ENCODE measurements around the gene KIF26B. TPM values are rescaled to one million over a fixed set of nuclear protein-coding genes. Genes with fewer than 3 reads are reported as not detected.
A peak's percentile ranks its signal among the peaks of the same experiment; 100 is the strongest.

Gene KIF26B
- polyA plus RNA-seq, 5 donors, result 3.5 to 8.5 (median 5.1) TPM

GRCh38 chr1:245591346-245592188 lies 436.8 kb downstream of the KIF26B start:
- DNase-seq, result no peak

- no peak for DNase-seq
Measured at GRCh38 chr1:245592189-245592460, 437.3 kb downstream of the KIF26B start.

- DNase-seq, result peak; percentile 77 to 82
Measured at GRCh38 chr1:245598524-245599305, 443.9 kb downstream of the KIF26B start.

- DNase-seq, result peak; percentile 72 to 82
Measured at GRCh38 chr1:245599371-245600174, 444.8 kb downstream of the KIF26B start.

GRCh38 chr1:245600658-245601057 lies 445.9 kb downstream of the KIF26B start:
- DNase-seq, result no peak

- DNase-seq, result no peak
Measured at GRCh38 chr1:245603311-245603865, 448.6 kb downstream of the KIF26B start.

- DNase-seq, result no peak
Measured at GRCh38 chr1:245604979-245605378, 450.2 kb downstream of the KIF26B start.

- DNase-seq, result peak; percentile 53 to 55
Measured at GRCh38 chr1:245605480-245606156, 450.8 kb downstream of the KIF26B start.

- no peak for DNase-seq
Measured at GRCh38 chr1:245606157-245606725, 451.5 kb downstream of the KIF26B start.

GRCh38 chr1:245608271-245608670 lies 453.5 kb downstream of the KIF26B start:
- DNase-seq, result peak in 1 of 2 donors; percentile 21

- DNase-seq, result no peak
Measured at GRCh38 chr1:245609354-245610150, 454.8 kb downstream of the KIF26B start.

GRCh38 chr1:245611251-245611650 lies 456.5 kb downstream of the KIF26B start:
- DNase-seq, result no peak

GRCh38 chr1:245614476-245614875 lies 459.7 kb downstream of the KIF26B start:
- DNase-seq, result no peak

GRCh38 chr1:245615001-245615400 lies 460.2 kb downstream of the KIF26B start:
- no peak for DNase-seq

- DNase-seq, result no peak
Measured at GRCh38 chr1:245621589-245621988, 466.8 kb downstream of the KIF26B start.

GRCh38 chr1:245622332-245623014 lies 467.7 kb downstream of the KIF26B start:
- no peak for DNase-seq

- DNase-seq, result no peak
Measured at GRCh38 chr1:245641384-245641783, 486.6 kb downstream of the KIF26B start.

GRCh38 chr1:245645406-245645805 lies 490.6 kb downstream of the KIF26B start:
- no peak for DNase-seq

GRCh38 chr1:245645894-245646293 lies 491.1 kb downstream of the KIF26B start:
- DNase-seq, result no peak
